Stimulated activated CD8-positive, alpha-beta memory T cell treated with anti-CD3 and anti-CD28 coated beads, Interleukin-15, amount 100 ng/mL, for 4 hours (primary cell): ENCODE results near the gene CCDC187.

Experiments used
- DNase-seq, 2 donors: peaks; one replicate each; pipeline ENCODE4 v3.0.0-alpha.2; 2020; ENCODE audit warnings: low read depth in 2 of 2

Gene CCDC187

GRCh38 chr9:136252846-136253245 is 51.0 kb downstream of the CCDC187 start:
- no peak for DNase-seq

GRCh38 chr9:136252281-136252680 is 51.6 kb downstream of the CCDC187 start:
- no peak for DNase-seq

- no peak for DNase-seq
These were observed 52.4 kb downstream of the CCDC187 start for GRCh38 chr9:136251264-136252115.

- DNase-seq, result no peak
These were observed 53.2 kb downstream of the CCDC187 start for GRCh38 chr9:136250676-136251075.

GRCh38 chr9:136249877-136250559 is 53.9 kb downstream of the CCDC187 start:
- DNase-seq, result no peak

GRCh38 chr9:136248951-136249876 is 54.7 kb downstream of the CCDC187 start:
- no peak for DNase-seq

GRCh38 chr9:136247947-136248637 is 55.8 kb downstream of the CCDC187 start:
- DNase-seq, result no peak

GRCh38 chr9:136247551-136247916 is 56.4 kb downstream of the CCDC187 start:
- no peak for DNase-seq

- DNase-seq, result no peak
These were observed 56.9 kb downstream of the CCDC187 start for GRCh38 chr9:136246849-136247550.

GRCh38 chr9:136245219-136246150 is 58.4 kb downstream of the CCDC187 start, which contains the start of gene QSOX2:
Gene QSOX2, minus strand, starts transcription at chr9:136245812. Its CDS starts 9 bp downstream, at chr9:136245803.
- DNase-seq, result peak; percentile 69

GRCh38 chr9:136244969-136245218 is 59.0 kb downstream of the CCDC187 start:
- DNase-seq, result no peak

- peak; percentile 41 to 68 for DNase-seq
These were observed 59.5 kb downstream of the CCDC187 start for GRCh38 chr9:136244122-136244968.

GRCh38 chr9:136243631-136244030 is 60.3 kb downstream of the CCDC187 start:
- DNase-seq, result no peak

GRCh38 chr9:136242918-136243525 is 60.9 kb downstream of the CCDC187 start:
- no peak for DNase-seq

- no peak for DNase-seq
These were observed 61.6 kb downstream of the CCDC187 start for GRCh38 chr9:136242248-136242647.

GRCh38 chr9:136241542-136241941 is 62.4 kb downstream of the CCDC187 start:
- DNase-seq, result no peak

- DNase-seq, result no peak
These were observed 63.0 kb downstream of the CCDC187 start for GRCh38 chr9:136240941-136241340.

GRCh38 chr9:136239983-136240330 is 63.9 kb downstream of the CCDC187 start:
- DNase-seq, result no peak
